Skeletal muscle cell (primary cell): ENCODE measurements around the gene SCAI.
"Not testable (repeated sequence)": the region's sequence is repeated elsewhere in the genome, so short reads cannot be mapped to it uniquely, and the experiment has no call there.

Experiments used
- DNase-seq: peaks from one replicate; pipeline ENCODE4 v3.0.0-alpha.2; 2010; ENCODE audit warnings: low read depth
- H3K4me3 ChIP-seq: 2 replicates; pipeline ENCODE4 v1.5.1; 2011; ENCODE audit warnings: low read depth, mild to moderate bottlenecking, control low read depth, low read length, moderate library complexity

The SCAI gene

GRCh38 chr9:125061391-125061790, 81.9 kb downstream of the SCAI start:
- H3K4me3 ChIP-seq, result no peak overlapping the region
- DNase-seq, result no peak

GRCh38 chr9:125049212-125050049, 93.9 kb downstream of the SCAI start:
- no peak for DNase-seq
- no peak overlapping the region for H3K4me3 ChIP-seq

- no peak overlapping the region for H3K4me3 ChIP-seq
- no peak for DNase-seq
Observed at GRCh38 chr9:125043631-125044030, 99.7 kb downstream of the SCAI start.

GRCh38 chr9:125043148-125043547, 100.2 kb downstream of the SCAI start:
- DNase-seq, result no peak
- no peak overlapping the region for H3K4me3 ChIP-seq

- no peak overlapping the region for H3K4me3 ChIP-seq
- DNase-seq, result no peak
Observed at GRCh38 chr9:125038166-125038565, 105.2 kb downstream of the SCAI start.

- no peak overlapping the region for H3K4me3 ChIP-seq
- no peak for DNase-seq
Observed at GRCh38 chr9:125028041-125028440, 115.3 kb downstream of the SCAI start.

GRCh38 chr9:125024917-125025316, 118.4 kb downstream of the SCAI start:
- H3K4me3 ChIP-seq, result no peak overlapping the region
- DNase-seq, result no peak

- H3K4me3 ChIP-seq, result no peak overlapping the region
- DNase-seq, result no peak
Observed at GRCh38 chr9:125021069-125021468, 122.3 kb downstream of the SCAI start.

- not testable (repeated sequence) for DNase-seq, H3K4me3 ChIP-seq
Observed at GRCh38 chr9:125015655-125016054, 127.7 kb downstream of the SCAI start.

- not testable (repeated sequence) for DNase-seq, H3K4me3 ChIP-seq
Observed at GRCh38 chr9:125012013-125012412, 131.3 kb downstream of the SCAI start.

- no peak for DNase-seq
- H3K4me3 ChIP-seq, result no peak overlapping the region
Observed at GRCh38 chr9:125008599-125008998, 134.7 kb downstream of the SCAI start.

- H3K4me3 ChIP-seq, result no peak overlapping the region
- DNase-seq, result no peak
Observed at GRCh38 chr9:125003332-125003731, 140.0 kb downstream of the SCAI start.

GRCh38 chr9:124983698-124984097, 159.6 kb downstream of the SCAI start:
- no peak for DNase-seq
- H3K4me3 ChIP-seq, result no peak overlapping the region

- no peak for DNase-seq
- H3K4me3 ChIP-seq, result no peak overlapping the region
Observed at GRCh38 chr9:124980431-124980830, 162.9 kb downstream of the SCAI start.

- no peak for DNase-seq
- H3K4me3 ChIP-seq, result no peak overlapping the region
Observed at GRCh38 chr9:124975131-124975530, 168.2 kb downstream of the SCAI start.

- no peak for DNase-seq
- H3K4me3 ChIP-seq, result no peak overlapping the region
Observed at GRCh38 chr9:124973807-124974206, 169.5 kb downstream of the SCAI start.

GRCh38 chr9:124972241-124972770, 171.0 kb downstream of the SCAI start:
- DNase-seq, result no peak
- H3K4me3 ChIP-seq, result no peak overlapping the region

- H3K4me3 ChIP-seq, result no peak overlapping the region
- no peak for DNase-seq
Observed at GRCh38 chr9:124969401-124969800, 173.9 kb downstream of the SCAI start.

- no peak overlapping the region for H3K4me3 ChIP-seq
- DNase-seq, result no peak
Observed at GRCh38 chr9:124968238-124968637, 175.1 kb downstream of the SCAI start.

GRCh38 chr9:124965775-124966568, 177.4 kb downstream of the SCAI start:
- DNase-seq, H3K4me3 ChIP-seq: not testable (repeated sequence)
